DND-41 (cell line): ENCODE measurements around the gene NYAP2.

ENCODE experiments used
- CTCF ChIP-seq: IDR thresholded peaks from 2 replicates; pipeline ENCODE4 v1.5.1; 2012; ENCODE audit warnings: borderline replicate concordance, low read length, moderate library complexity, mild to moderate bottlenecking; ENCODE audit not compliant: poor library complexity, severe bottlenecking; ENCODE audit errors: extremely low read depth
- EZH2 ChIP-seq: IDR thresholded peaks from 3 replicates; pipeline ENCODE4 v1.6.1; 2012; ENCODE audit warnings: borderline replicate concordance, low read depth, mild to moderate bottlenecking, moderate library complexity, low read length, inconsistent platforms; ENCODE audit not compliant: severe bottlenecking

- TF ChIP-seq EZH2 (no peak), CTCF (no peak)
Measured at GRCh38 chr2:225534037-225534436, 134.5 kb downstream of the NYAP2 start.
